ENCODE measurements around the gene CHRNA9.
"Not testable (repeated sequence)": the region's sequence is repeated elsewhere in the genome, so short reads cannot be mapped to it uniquely, and the experiment has no call there.

Gene CHRNA9, protein sequence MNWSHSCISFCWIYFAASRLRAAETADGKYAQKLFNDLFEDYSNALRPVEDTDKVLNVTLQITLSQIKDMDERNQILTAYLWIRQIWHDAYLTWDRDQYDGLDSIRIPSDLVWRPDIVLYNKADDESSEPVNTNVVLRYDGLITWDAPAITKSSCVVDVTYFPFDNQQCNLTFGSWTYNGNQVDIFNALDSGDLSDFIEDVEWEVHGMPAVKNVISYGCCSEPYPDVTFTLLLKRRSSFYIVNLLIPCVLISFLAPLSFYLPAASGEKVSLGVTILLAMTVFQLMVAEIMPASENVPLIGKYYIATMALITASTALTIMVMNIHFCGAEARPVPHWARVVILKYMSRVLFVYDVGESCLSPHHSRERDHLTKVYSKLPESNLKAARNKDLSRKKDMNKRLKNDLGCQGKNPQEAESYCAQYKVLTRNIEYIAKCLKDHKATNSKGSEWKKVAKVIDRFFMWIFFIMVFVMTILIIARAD

DNA sequence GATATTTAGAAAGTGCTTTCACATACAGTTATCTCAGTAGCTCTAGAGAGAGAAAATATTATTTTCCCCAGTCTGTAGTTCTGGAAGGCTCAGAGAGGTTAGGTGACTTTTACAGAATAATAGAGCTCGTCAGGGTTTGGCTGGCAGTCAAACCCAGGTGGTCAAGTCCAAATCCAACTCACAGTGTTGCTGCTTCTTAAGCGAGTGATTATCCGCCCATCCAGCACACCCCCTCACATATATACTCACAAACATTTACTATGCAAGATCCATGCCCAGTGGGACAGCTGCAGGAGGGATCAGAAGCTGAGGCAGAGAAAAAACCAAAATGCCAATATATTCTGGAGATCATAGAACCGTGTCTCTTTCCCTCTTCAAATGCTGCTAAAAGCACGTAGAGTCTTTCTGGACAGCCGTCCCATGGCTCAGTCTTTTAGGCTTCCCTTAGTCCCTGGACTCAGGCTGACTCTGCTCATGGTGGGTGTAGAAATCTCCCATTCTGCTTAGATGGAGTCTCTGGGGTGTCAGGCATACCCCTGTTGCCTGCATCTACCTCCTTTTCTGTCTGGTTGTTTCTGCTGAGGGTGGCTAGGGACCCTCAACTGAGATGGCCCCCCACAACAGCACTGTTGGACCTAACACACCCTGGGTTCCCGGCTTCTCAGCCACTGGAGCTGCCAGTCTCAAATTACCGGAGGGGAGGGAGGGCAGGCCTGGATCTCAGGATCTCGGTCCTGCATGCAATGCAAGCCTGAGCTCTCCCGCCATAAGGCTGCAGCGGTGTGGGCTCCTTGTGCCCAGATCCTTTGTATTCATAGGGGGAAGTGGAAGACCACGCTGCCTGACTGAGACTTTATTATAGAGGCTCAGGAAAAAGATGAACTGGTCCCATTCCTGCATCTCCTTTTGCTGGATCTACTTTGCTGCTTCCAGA is at the start of gene CHRNA9:
Gene CHRNA9 (plus strand): TSS at position 743 of the 934 bp plus-strand sequence. CDS start 135 bp downstream, at position 878.
- no peak for DNase-seq

DNA sequence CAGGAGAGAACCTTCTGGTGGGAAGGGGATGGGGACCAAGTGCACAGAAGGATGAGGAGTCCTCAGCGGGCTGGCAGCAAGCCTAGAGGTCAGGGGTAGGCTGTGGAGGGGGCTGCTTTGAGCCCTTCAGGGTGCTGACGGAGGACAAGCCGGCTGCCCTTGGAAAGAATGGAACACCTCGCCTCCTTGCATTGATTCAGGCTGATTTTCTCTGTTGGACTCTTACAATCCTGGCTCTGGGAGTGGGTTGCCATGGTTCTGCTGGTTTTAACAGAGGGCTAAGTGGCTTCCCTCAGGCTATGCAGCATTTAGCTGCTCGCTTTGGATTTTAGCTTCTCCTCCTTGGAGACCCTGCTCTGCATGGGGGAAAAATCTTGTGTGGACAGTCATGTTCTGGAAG is 49.4 kb upstream of the CHRNA9 start:
- no peak for DNase-seq

DNA sequence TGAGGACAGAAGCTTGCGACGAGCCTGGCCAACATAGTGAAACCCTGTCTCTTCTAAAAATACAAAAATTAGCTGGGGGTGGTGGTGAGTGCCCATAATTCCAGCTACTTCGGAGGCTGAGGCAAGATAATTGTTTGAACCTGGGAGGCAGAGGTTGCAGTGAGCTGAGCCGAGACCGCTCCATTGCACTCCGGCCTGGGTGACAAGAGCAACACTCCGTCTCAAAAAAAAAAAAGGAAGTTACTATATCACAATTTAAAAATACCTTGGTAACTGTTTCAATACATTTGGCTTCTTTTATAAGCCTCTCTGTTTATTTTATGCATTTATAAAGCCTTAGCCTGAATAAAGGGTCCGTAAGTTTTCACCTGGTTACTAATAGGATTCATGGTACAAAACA is 46.6 kb upstream of the CHRNA9 start:
- no peak for DNase-seq

DNA sequence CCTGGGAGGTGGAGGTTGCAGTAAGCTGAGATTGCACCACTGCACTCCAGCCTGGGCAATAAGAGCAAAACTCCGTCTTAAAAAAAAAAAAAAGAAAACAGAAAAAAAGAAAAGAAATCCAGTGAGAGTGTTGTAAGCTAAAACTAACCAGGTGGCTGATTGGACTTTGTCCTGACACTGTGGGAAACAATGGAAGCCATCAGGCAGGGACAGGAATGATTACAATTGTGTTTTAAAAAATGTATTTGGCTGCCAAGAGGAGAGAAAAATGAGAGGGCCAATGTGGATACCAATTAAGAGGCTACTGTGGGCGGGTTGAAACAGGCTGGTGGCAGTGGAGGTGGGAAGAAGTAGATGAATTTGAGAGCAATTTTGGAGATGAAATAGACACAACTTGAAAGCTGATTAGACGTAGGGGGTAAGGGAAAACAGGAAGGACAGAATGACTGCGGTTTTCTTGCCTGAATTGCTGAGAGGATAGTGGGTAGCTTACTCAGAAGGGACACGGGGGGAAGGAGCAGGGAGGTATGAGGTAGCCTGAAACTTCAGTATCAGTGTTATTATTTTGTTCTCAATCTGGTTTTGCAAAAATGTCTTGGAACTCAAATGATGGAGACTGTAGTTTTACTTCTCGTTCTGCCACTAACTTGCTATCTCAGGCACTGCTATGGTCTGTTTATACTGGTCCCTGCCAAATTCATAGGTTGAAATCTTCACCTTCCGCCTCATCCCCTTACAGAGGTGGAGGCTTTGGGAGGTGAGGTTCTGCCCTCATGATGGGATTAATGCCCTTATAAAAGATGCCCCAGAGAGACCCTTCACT is 45.6 kb upstream of the CHRNA9 start:
- DNase-seq, result no peak

DNA sequence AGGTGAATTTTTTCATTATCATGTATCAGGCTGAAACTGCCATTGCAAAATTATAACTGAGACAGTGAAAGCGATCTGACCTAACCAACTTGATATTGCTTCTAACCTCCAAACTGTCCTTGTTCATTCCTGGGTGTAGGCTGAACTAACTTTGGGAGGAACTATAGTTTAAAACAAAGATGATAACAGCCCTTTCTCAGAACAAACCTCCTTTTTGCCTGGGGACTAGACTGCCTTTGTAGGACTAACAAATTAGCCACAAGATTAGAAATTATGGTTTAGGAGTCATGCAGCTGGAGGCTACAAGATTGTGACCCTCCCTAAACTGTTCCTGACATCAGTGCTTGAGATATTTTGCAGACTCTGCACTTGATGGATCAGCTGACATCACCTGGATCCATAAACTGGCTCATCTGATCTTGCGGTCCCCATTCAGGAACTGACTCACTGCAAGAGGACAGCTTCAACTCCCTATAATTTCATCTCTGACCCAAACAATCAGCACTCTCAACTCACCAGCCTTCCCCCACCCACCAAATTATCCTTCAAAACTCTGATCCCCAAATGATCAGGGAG is 44.4 kb upstream of the CHRNA9 start:
- DNase-seq, result not testable (repeated sequence)

GRCh38 chr4:40292313-40292759 is 42.8 kb upstream of the CHRNA9 start:
- DNase-seq, result no peak

- DNase-seq, result no peak
Measured at GRCh38 chr4:40294339-40294738, 40.8 kb upstream of the CHRNA9 start.

DNA sequence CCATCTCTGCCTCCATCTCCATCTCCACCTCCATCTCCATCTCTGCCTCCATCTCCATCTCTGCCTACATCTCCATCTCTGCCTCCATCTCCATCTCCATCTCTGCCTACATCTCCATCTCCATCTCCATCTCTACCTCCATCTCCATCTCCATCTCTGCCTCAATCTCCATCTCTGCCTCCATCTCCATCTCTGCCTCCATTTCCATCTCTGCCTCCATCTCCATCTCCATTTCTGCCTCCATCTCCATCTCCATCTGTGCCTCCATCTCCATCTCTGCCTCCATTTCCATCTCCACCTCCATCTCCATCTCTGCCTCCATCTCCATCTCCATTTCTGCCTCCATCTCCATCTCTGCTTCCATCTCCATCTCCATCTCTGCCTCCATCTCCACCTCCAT is 40.1 kb upstream of the CHRNA9 start:
- DNase-seq, result not testable (repeated sequence)

DNA sequence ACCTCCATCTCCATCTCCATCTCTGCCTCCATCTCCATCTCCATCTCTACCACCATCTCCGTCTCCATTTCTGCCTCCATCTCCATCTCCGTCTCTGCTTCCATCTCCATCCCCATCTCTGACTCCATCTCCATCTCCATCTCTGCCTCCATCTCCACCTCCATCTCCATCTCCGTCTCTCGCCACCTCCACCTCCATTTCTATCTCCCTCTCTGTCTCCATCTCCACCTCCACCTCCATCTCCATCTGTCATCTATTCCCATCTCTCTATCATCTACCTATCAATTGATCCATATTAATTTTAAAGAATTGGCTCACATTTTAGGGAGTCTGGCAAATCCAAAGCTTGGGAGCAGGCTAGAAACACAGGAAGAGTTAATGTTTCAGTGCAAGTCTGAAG is 39.6 kb upstream of the CHRNA9 start:
- no peak for DNase-seq

DNA sequence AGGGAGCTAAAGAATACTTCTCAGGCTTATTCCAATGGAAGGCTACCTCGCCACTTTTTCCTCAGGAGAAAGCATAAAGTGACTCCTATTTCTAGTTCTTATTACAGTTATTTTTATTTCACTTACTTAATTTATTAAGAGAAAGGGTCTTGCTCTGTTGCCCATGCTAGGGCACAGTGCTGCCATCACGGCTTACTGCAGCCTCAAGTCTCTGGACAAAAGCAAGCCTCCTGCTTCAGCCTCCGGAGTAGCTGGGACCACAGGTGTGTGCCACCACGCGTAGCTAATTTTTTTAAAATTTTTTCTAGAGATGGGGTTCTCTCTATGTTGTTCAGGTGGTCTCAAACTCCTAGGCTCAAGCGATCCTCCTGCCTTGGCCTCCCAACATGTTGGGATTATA is 36.0 kb upstream of the CHRNA9 start:
- DNase-seq, result no peak

- no peak for DNase-seq
Measured at GRCh38 chr4:40299811-40300292, 35.3 kb upstream of the CHRNA9 start.

DNA sequence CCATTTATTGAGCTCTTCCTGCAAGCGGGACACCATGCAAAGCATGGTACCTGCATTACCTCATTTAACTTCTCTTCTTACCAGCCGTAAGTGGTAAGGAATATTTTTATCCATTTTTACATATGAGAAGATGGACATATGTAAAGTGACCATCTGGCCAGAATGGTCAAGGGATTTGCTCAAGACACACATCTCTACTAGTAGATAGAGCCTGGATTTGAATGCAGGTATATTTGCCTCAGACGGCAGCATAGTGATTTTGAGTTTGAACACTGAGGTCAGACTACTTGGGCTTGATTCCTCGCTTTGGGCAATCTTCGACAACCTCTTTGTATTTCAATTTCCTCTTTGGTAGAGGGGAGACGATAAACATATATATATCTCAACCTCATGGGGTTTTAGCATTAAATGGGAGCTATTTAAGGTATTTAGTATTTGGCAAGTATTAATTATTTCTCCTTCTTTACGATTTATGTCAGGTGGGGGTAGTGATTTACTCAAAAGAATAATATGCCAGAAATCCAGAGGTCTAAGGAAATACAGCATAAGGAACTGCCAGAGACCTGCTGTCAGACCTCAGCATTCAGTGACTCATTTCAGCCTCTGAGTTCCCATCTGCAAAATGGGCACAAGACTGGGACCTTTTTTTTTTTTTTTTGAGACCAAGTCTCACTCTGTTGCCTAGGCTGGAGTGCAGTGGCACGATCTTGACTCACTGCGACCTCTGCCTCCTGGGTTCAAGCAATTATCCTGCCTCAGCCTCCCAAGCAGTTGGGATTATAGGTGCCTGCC is 34.6 kb upstream of the CHRNA9 start:
- no peak for DNase-seq

GRCh38 chr4:40301603-40302002 is 33.5 kb upstream of the CHRNA9 start:
- no peak for DNase-seq

GRCh38 chr4:40303751-40304150 is 31.4 kb upstream of the CHRNA9 start:
- DNase-seq, result no peak

DNA sequence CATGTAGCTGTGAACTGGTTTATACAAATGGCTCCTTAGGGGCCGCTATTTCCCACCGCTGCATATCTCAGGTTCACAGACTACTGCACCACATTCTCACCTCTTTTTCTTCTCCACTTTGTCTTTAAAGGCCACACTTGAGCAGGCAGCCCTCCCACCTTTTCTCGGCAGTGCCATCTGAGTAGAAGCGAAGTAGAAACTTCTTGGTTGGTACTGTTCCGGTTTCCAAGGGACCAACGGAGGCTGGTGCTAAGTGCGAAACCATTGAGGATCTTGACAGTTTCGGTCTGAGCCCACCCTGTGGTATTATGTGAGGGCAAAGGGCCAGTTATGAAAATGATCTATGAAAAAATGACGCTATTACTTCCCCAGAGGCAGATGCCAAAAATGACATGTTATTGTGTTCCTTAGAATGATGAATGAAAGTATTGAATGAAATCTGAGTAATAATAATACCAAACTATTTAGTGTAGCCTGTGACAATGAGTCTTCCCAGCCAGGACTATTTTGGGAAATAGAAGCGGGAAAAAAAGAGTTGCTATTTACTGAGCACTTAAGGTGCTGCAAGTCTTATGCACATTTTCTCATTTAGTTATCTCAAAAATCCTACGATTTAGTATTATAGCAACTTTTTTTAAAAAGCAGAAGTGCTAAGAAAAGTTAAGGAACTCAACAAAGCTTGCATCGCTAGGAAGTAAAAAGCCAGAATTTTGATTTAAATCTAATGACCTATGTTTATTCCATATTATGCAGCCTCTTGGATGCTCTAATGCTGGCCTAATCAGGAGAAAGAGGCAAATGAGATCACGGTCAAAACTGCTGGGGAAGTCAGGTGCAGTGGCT is 29.6 kb upstream of the CHRNA9 start:
- DNase-seq, result no peak

GRCh38 chr4:40306226-40306625 is 28.9 kb upstream of the CHRNA9 start:
- no peak for DNase-seq

DNA sequence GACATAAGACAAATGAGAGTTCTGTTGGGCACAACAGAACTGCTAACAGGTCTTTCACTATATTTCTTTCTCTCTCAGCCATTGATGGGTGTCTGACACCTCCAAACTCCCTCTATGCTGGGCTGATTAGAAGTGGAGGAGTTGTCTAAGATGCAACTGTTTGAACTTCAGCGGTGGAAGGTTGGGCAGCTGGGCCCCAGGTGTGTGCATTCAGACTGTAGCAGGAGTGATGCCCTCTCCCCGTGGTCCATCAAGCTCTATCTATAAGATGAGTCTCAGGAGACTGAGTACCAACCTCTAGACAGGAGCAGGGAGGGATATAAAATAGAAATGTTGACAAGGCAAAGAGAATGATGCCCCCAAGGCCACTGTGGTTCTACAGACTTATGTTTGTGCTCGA is 28.2 kb upstream of the CHRNA9 start:
- no peak for DNase-seq

DNA sequence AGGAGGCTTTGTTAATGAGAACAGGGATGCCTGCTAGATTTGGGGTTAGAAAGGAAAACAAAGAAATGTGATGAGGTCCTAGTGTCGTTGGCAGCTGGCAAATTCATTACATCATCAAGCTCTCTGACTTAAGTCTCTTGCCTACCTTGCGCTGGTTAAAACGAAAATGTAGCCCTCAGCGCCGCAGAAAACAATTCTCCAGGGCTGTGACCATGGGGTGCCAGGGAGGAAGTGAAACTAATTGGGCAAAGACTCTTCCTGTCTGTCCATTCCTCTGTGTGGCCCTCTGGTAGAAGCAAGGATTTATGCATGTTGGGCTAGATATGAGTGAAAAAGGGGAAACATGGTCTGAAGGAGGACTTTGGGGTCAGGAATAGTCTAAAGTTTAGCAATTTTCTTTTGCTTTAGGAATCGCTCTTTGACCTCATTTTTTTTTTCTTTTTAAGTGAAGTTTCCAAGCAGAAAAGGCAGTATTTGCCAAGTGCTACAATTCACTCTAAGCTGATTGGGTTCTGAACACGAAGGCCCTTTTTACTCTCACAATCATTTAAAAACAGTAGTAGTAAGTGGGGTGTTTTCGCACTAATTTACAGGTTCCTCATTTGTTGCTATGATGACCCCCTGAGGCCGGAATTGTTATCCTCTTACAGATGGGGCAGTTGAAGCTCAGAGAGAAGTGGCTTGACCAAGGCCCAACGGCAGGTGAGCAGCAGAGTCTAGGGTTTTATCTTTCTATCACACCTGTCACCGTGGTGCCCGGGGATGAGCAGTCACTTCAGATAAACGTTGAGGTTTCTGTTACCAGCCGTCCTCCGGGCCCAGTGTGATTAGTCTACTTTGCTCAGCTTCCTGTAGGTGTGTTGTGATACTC is 27.3 kb upstream of the CHRNA9 start:
- DNase-seq, result no peak

GRCh38 chr4:40308528-40309122 is 26.5 kb upstream of the CHRNA9 start:
- no peak for DNase-seq

Data from activated CD4-positive, CD25-positive, alpha-beta regulatory T cell (primary cell).